ENCODE results near the gene CMBL.

GRCh38 chr5:10257870-10258269 lies 49.8 kb downstream of the CMBL start:
- TF ChIP-seq CTCF (IDR thresholded peaks at IDR 0.05) (no peak), POLR2AphosphoS5 (IDR thresholded peaks at IDR 0.05) (no peak), POLR2A (IDR thresholded peaks at IDR 0.05) (no peak)
